ENCODE results near the gene DDIT4.
A peak's percentile ranks its signal among the peaks of the same experiment; 100 is the strongest.
"Not testable (repeated sequence)": the region's sequence is repeated elsewhere in the genome, so short reads cannot be mapped to it uniquely, and the experiment has no call there.

The DDIT4 gene

GRCh38 chr10:72296829-72297280 is 23.1 kb downstream of the DDIT4 start:
- not testable (repeated sequence) for DNase-seq

GRCh38 chr10:72297281-72297804 is 23.6 kb downstream of the DDIT4 start:
- peak; percentile 94 for DNase-seq

GRCh38 chr10:72297805-72298591 is 24.3 kb downstream of the DDIT4 start:
- peak; percentile 83 for DNase-seq

- no peak for DNase-seq
Observed at GRCh38 chr10:72298592-72299519, 25.1 kb downstream of the DDIT4 start.

GRCh38 chr10:72303424-72304128 is 29.9 kb downstream of the DDIT4 start:
- no peak for DNase-seq

GRCh38 chr10:72306215-72306760 is 32.6 kb downstream of the DDIT4 start:
- DNase-seq = no peak

- not testable (repeated sequence) for DNase-seq
Observed at GRCh38 chr10:72307711-72308110, 34.0 kb downstream of the DDIT4 start.

GRCh38 chr10:72308320-72308987 is 34.7 kb downstream of the DDIT4 start:
- no peak for DNase-seq

- DNase-seq = no peak
Observed at GRCh38 chr10:72309290-72310240, 35.8 kb downstream of the DDIT4 start.

GRCh38 chr10:72310241-72310633 is 36.5 kb downstream of the DDIT4 start:
- no peak for DNase-seq

GRCh38 chr10:72310636-72311035 is 36.9 kb downstream of the DDIT4 start:
- no peak for DNase-seq

GRCh38 chr10:72311667-72312066 is 37.9 kb downstream of the DDIT4 start:
- DNase-seq = no peak

- DNase-seq = no peak
Observed at GRCh38 chr10:72312865-72313391, 39.2 kb downstream of the DDIT4 start.

- DNase-seq = no peak
Observed at GRCh38 chr10:72314263-72314662, 40.5 kb downstream of the DDIT4 start.

GRCh38 chr10:72315054-72315453 is 41.3 kb downstream of the DDIT4 start:
- DNase-seq = no peak

- DNase-seq = no peak
Observed at GRCh38 chr10:72315611-72316385, 42.1 kb downstream of the DDIT4 start.

GRCh38 chr10:72316386-72316700 is 42.6 kb downstream of the DDIT4 start:
- no peak for DNase-seq

- DNase-seq = peak; percentile 59
Observed at GRCh38 chr10:72316748-72317435, 43.2 kb downstream of the DDIT4 start.
